Cerebellar cortex (tissue), 1 donor: ENCODE results near the gene EFNA4.

Experiments
- DNase-seq: peaks from one replicate; pipeline ENCODE4 v3.0.0-alpha.2; 2015; ENCODE audit warnings: low spot score

Gene EFNA4

GRCh38 chr1:155033524-155033923 lies 30.0 kb upstream of the EFNA4 start, which contains the start of the genes DCST1 and DCST2:
DCST1 (plus strand) TSS chr1:155033824; CDS start chr1:155034037, 213 bp downstream.
DCST2 (minus strand) TSS chr1:155033781; CDS start chr1:155033701, 80 bp downstream.
- DNase-seq = no peak

- no peak for DNase-seq
Measured at GRCh38 chr1:155034318-155035208, 29.0 kb upstream of the EFNA4 start.

GRCh38 chr1:155035936-155036335 lies 27.6 kb upstream of the EFNA4 start:
- no peak for DNase-seq

GRCh38 chr1:155037043-155037442 lies 26.5 kb upstream of the EFNA4 start:
- DNase-seq = no peak

GRCh38 chr1:155037851-155038441 lies 25.6 kb upstream of the EFNA4 start:
- no peak for DNase-seq

- no peak for DNase-seq
Measured at GRCh38 chr1:155038602-155039307, 24.8 kb upstream of the EFNA4 start.

GRCh38 chr1:155039308-155039669 lies 24.3 kb upstream of the EFNA4 start:
- DNase-seq = no peak

GRCh38 chr1:155040358-155041093 lies 23.0 kb upstream of the EFNA4 start:
- no peak for DNase-seq

- DNase-seq = no peak
Measured at GRCh38 chr1:155042789-155043188, 20.8 kb upstream of the EFNA4 start.

- DNase-seq = no peak
Measured at GRCh38 chr1:155043301-155043702, 20.2 kb upstream of the EFNA4 start.

GRCh38 chr1:155043793-155044192 lies 19.7 kb upstream of the EFNA4 start:
- no peak for DNase-seq

- no peak for DNase-seq
Measured at GRCh38 chr1:155044365-155044764, 19.2 kb upstream of the EFNA4 start.

GRCh38 chr1:155044812-155045657 lies 18.5 kb upstream of the EFNA4 start:
- peak; percentile 77 for DNase-seq

- DNase-seq = no peak
Measured at GRCh38 chr1:155048449-155049334, 14.8 kb upstream of the EFNA4 start.

GRCh38 chr1:155049651-155050559 lies 13.6 kb upstream of the EFNA4 start:
- DNase-seq = no peak

- DNase-seq = peak; percentile 74
Measured at GRCh38 chr1:155050560-155051341, 12.8 kb upstream of the EFNA4 start, which contains the start of gene ADAM15. ADAM15 (plus strand) TSS chr1:155051316; CDS start chr1:155051387, 71 bp downstream.

- DNase-seq = no peak
Measured at GRCh38 chr1:155051342-155051776, 12.2 kb upstream of the EFNA4 start.
